ENCODE results near the gene KATNB1.
"Not testable (repeated sequence)": the region's sequence is repeated elsewhere in the genome, so short reads cannot be mapped to it uniquely, and the experiment has no call there.

The KATNB1 gene

GRCh38 chr16:57773019-57773418, 37.4 kb downstream of the KATNB1 start:
- H3K4me3 Mint-ChIP-seq = no peak overlapping the region
- H3K27ac Mint-ChIP-seq = no peak overlapping the region
- DNase-seq (no peak), ATAC-seq (replicated peaks) (no peak)
- no peaks in the 10 kb centered on the region for H3K36me3 Mint-ChIP-seq (ENCODE audit: insufficient read depth)
- H3K27me3 Mint-ChIP-seq = no peaks in the 10 kb centered on the region
- no peaks in the 10 kb centered on the region for H3K4me1 Mint-ChIP-seq (ENCODE audit: low read depth in 2 of 2)
- H3K9me3 Mint-ChIP-seq = no peaks in the 10 kb centered on the region

DNA sequence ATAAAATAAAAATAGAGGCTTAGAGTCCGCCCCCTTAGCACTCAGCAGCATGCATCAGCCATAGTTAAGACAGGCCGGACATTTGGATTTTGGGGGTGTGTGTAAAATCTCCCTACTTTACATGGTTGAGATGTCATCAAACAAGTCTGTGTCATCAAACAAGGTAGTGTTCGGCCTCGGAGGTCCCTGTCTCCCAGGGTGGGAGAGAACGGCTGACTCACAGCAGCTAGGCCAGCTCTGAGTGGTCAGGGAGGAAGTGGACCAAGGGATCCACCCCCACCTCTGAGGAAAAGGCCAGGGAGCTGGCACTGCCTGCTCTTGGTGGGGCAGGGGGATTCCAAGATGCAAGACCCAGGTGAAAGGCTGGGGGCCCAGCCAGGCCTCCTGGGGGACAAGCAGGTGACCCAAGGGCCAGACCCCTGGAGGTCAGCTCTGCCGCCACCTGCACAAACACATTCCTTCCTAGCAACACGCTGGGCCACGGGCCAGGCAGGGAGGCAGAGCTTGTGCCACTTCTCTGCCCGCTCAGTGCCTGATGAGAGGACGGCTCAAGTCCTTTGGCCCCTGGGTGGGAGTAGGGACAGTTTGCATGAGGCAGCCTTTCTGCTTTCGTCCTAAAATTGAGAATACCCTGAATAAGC, 38.2 kb downstream of the KATNB1 start:
- no peaks in the 10 kb centered on the region for H3K9me3 Mint-ChIP-seq
- no peak overlapping the region for H3K4me3 Mint-ChIP-seq
- H3K36me3 Mint-ChIP-seq (ENCODE audit: insufficient read depth) = no peaks in the 10 kb centered on the region
- H3K4me1 Mint-ChIP-seq (ENCODE audit: low read depth in 2 of 2) = no peaks in the 10 kb centered on the region
- no peaks in the 10 kb centered on the region for H3K27me3 Mint-ChIP-seq
- DNase-seq (no peak), ATAC-seq (replicated peaks) (no peak)
- no peak overlapping the region for H3K27ac Mint-ChIP-seq

DNA sequence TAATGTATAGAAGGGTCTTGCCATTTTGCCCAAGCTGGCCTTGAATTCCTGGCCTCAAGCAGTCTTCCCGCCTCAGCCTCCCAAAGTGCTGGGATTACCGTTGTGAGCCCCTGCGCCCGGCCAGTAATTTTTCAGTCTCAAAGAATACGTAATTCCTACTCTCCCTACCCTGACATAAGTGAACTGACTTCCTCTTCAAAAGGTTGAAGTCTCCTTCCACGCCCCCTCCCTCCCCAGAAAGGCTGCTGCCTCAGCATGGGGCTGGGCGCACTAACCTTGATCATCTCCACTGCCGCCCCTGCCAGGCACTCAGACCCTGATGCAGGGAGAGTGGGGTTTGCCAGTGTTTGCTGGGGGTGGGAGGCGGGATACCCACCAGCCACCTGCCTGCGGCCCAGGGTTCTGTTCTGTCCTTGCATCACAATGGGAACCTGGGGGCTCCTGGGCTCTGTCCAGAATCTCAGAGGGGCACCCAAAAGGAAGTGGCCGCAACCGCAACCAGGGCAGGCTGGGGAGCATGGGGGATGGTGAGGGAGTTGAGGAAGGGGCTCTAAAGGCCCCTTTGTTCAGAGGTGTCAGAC, 39.2 kb downstream of the KATNB1 start:
- Mint-ChIP-seq H3K4me3 (no peak overlapping the region), H3K27ac (no peak overlapping the region), H3K27me3 (no peaks in the 10 kb centered on the region), H3K4me1 (ENCODE audit: low read depth in 2 of 2) (no peaks in the 10 kb centered on the region), H3K9me3 (no peaks in the 10 kb centered on the region), H3K36me3 (ENCODE audit: insufficient read depth) (no peaks in the 10 kb centered on the region)
- ATAC-seq (replicated peaks) (no peak), DNase-seq (no peak)

DNA sequence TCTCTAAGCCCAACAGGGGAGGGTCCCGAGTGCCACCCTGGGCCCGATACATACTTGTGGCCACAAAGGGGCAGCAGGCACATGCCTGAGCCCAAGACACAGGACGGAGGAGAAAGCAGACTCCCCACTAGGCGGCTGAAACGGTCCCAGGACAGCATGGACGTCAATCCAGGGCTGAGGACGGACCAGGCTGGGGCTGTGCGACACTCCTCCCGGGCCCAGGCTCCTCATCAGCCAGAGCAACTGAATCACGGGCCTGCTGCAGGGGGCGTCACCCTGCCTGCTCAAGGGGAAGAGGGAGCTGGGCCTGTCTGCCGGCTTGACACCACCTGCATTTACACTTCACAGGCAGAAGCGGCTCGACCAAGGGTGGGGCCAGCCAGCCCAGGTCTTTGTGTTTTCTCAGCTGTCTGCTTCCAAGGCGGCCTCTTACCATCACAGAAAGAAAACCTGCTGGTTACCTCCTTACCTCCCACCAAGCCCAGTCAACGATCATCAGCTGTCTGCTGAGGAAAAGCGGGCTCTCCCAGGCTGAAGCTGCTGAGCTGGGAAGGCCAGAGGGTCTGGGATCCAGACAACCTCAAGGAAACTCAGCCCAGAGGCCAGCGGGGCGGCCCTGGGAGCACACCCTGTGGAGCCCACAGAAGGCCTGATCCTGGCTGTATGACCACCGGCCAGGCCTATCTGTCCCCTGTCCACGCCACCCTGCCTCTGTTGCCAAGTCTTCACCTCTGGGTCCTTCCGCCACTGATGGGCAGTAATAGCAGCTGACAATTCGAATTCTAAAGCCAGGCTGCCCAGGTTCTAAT, 40.3 kb downstream of the KATNB1 start:
- ATAC-seq (replicated peaks) (no peak), DNase-seq (no peak)
- Mint-ChIP-seq H3K36me3 (ENCODE audit: insufficient read depth) (no peaks in the 10 kb centered on the region), H3K4me3 (no peak overlapping the region), H3K9me3 (no peaks in the 10 kb centered on the region), H3K27me3 (no peaks in the 10 kb centered on the region), H3K27ac (peak overlapping the region in 1 of 2 donors; percentile 49), H3K4me1 (ENCODE audit: low read depth in 2 of 2) (no peaks in the 10 kb centered on the region)

GRCh38 chr16:57778658-57779057, 43.1 kb downstream of the KATNB1 start:
- Mint-ChIP-seq H3K4me1 (ENCODE audit: low read depth in 2 of 2) (no peaks in the 10 kb centered on the region), H3K9me3 (no peaks in the 10 kb centered on the region), H3K27ac (peak overlapping the region in 1 of 2 donors; percentile 14), H3K36me3 (ENCODE audit: insufficient read depth) (no peaks in the 10 kb centered on the region), H3K4me3 (no peak overlapping the region), H3K27me3 (no peaks in the 10 kb centered on the region)
- ATAC-seq (replicated peaks) (no peak), DNase-seq (no peak)

- H3K4me3 Mint-ChIP-seq; H3K27me3 Mint-ChIP-seq; ATAC-seq (replicated peaks); H3K9me3 Mint-ChIP-seq; DNase-seq; H3K4me1 Mint-ChIP-seq (ENCODE audit: low read depth in 2 of 2); H3K36me3 Mint-ChIP-seq (ENCODE audit: insufficient read depth); H3K27ac Mint-ChIP-seq: not testable (repeated sequence)
Measured at GRCh38 chr16:57779836-57780235, 44.3 kb downstream of the KATNB1 start.

- no peak for DNase-seq
- Mint-ChIP-seq H3K36me3 (ENCODE audit: insufficient read depth) (no peaks in the 10 kb centered on the region), H3K27ac (peak overlapping the region in 1 of 2 donors; percentile 78), H3K4me3 (no peak overlapping the region), H3K27me3 (no peaks in the 10 kb centered on the region), H3K9me3 (no peaks in the 10 kb centered on the region), H3K4me1 (ENCODE audit: low read depth in 2 of 2) (no peaks in the 10 kb centered on the region)
- ATAC-seq (replicated peaks) = no peak
Measured at GRCh38 chr16:57781349-57781740, 45.8 kb downstream of the KATNB1 start.

- H3K27ac Mint-ChIP-seq = no peak overlapping the region
- H3K9me3 Mint-ChIP-seq = no peaks in the 10 kb centered on the region
- H3K27me3 Mint-ChIP-seq = no peaks in the 10 kb centered on the region
- H3K4me3 Mint-ChIP-seq = no peak overlapping the region
- no peaks in the 10 kb centered on the region for H3K4me1 Mint-ChIP-seq (ENCODE audit: low read depth in 2 of 2)
- ATAC-seq (replicated peaks) = no peak
- no peak for DNase-seq
- no peaks in the 10 kb centered on the region for H3K36me3 Mint-ChIP-seq (ENCODE audit: insufficient read depth)
Measured at GRCh38 chr16:57781741-57782606, 46.4 kb downstream of the KATNB1 start.

GRCh38 chr16:57782607-57783055, 47.1 kb downstream of the KATNB1 start:
- H3K36me3 Mint-ChIP-seq (ENCODE audit: insufficient read depth); H3K4me1 Mint-ChIP-seq (ENCODE audit: low read depth in 2 of 2); H3K4me3 Mint-ChIP-seq; H3K9me3 Mint-ChIP-seq; H3K27me3 Mint-ChIP-seq; ATAC-seq (replicated peaks); DNase-seq; H3K27ac Mint-ChIP-seq: not testable (repeated sequence)

DNA sequence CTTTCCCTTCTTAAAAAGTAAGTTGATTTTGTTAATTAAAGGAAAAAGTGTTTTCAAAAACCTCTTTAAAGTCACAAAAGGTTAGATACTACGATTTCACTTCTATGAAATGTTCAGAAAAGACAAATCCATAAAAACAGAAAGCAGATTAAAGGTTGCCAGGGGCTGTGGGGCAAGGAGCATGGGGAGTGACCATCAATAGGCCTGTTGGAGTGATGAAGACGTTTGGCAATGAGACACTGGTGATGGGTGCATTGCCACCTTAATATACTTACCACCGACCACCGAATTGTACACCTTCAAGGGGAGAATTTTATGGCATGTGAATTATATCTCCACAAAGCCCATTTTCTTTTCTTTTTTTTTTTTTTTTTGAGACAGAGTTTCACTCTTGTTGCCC, 47.5 kb downstream of the KATNB1 start:
- H3K4me1 Mint-ChIP-seq (ENCODE audit: low read depth in 2 of 2) = no peaks in the 10 kb centered on the region
- no peak overlapping the region for H3K27ac Mint-ChIP-seq
- no peak for ATAC-seq (replicated peaks)
- no peaks in the 10 kb centered on the region for H3K27me3 Mint-ChIP-seq
- no peak overlapping the region for H3K4me3 Mint-ChIP-seq
- no peaks in the 10 kb centered on the region for H3K9me3 Mint-ChIP-seq
- H3K36me3 Mint-ChIP-seq (ENCODE audit: insufficient read depth) = no peaks in the 10 kb centered on the region
- DNase-seq = no peak

DNA sequence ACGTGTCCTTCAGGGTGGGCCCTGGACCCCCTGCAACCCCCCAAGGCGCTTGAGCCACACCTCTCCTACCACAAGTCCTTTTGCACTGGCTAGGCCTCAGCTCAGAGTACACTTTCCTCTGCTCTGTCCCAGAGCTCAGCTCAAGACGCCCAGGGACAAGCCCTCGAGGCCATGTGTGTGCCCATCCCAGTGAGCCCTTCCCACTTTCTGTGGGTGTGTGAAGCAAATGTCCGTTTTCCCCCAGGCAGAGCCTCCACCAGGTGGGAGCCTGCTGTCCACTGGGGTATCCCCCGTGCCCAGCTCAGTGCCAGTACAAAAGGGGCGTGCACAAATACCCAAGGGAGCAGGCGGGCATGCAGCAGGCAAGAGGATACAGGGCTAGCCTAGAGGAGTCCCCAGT, 48.3 kb downstream of the KATNB1 start:
- H3K9me3 Mint-ChIP-seq = no peaks in the 10 kb centered on the region
- ATAC-seq (replicated peaks) (no peak), DNase-seq (no peak)
- H3K36me3 Mint-ChIP-seq (ENCODE audit: insufficient read depth) = no peaks in the 10 kb centered on the region
- no peak overlapping the region for H3K27ac Mint-ChIP-seq
- no peaks in the 10 kb centered on the region for H3K27me3 Mint-ChIP-seq
- H3K4me1 Mint-ChIP-seq (ENCODE audit: low read depth in 2 of 2) = no peaks in the 10 kb centered on the region
- H3K4me3 Mint-ChIP-seq = no peak overlapping the region

DNA sequence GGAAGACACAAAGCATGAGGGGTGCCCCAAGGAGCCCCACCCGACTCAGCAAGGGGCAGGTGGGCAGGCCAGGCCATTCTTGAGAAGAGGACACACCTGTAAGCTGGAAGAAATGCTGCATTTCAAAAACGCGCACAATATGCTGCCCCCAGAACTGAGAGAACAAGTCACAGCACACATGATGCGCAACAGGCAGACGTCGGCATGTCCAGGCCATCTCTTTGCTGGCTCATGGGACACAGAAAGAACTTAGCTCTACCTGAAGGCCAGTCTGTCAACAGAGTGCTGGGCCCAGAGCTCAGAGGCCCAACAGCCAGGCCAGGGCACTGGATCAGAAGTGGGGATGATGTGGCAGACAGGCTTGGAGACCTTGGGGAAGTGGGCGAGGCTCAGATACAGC, 48.8 kb downstream of the KATNB1 start:
- H3K4me3 Mint-ChIP-seq = no peak overlapping the region
- no peak overlapping the region for H3K27ac Mint-ChIP-seq
- H3K9me3 Mint-ChIP-seq = no peaks in the 10 kb centered on the region
- H3K4me1 Mint-ChIP-seq (ENCODE audit: low read depth in 2 of 2) = no peaks in the 10 kb centered on the region
- H3K27me3 Mint-ChIP-seq = no peaks in the 10 kb centered on the region
- no peak for ATAC-seq (replicated peaks)
- H3K36me3 Mint-ChIP-seq (ENCODE audit: insufficient read depth) = no peaks in the 10 kb centered on the region
- no peak for DNase-seq

GRCh38 chr16:57785385-57785784, 49.8 kb downstream of the KATNB1 start:
- no peak overlapping the region for H3K27ac Mint-ChIP-seq
- no peaks in the 10 kb centered on the region for H3K4me1 Mint-ChIP-seq (ENCODE audit: low read depth in 2 of 2)
- no peak for ATAC-seq (replicated peaks)
- H3K4me3 Mint-ChIP-seq = no peak overlapping the region
- H3K9me3 Mint-ChIP-seq = no peaks in the 10 kb centered on the region
- H3K36me3 Mint-ChIP-seq (ENCODE audit: insufficient read depth) = no peaks in the 10 kb centered on the region
- DNase-seq = no peak
- H3K27me3 Mint-ChIP-seq = no peaks in the 10 kb centered on the region
